Measurements from ENCODE around the gene PFDN2. TPM values are rescaled to one million over a fixed set of nuclear protein-coding genes. Genes with fewer than 3 reads are reported as not detected.

The PFDN2 gene
- total and polyA plus RNA-seq, 11 donors, result 38.3 to 234 (median 49.8) TPM

GRCh38 chr1:161131523-161132409 is 13.9 kb upstream of the PFDN2 start:
- Histone ChIP-seq H3K36me3 (peaks cover 0 to 39% (median 34%) of the 10 kb centered on the region in 9 donors), H3K27ac (peak overlapping the region; percentile 87 to 99 (median 97)), H3K4me3 (peak overlapping the region; percentile 42 to 92 (median 71)), H3K4me1 (peaks cover 5 to 76% (median 44%) of the 10 kb centered on the region in 12 donors), H3K9me3 (no peaks in the 10 kb centered on the region), H3K27me3 (no peaks in the 10 kb centered on the region)
- DNase-seq (peak in 1 of 5 donors; percentile 30), ATAC-seq (peak in 1 of 4 donors; percentile 16)
- no peak for TF ChIP-seq POLR2A (IDR thresholded peaks at IDR 0.05)
- no peak for TF ChIP-seq CTCF (IDR thresholded peaks at IDR 0.05)
- intact Hi-C loops (cut with DNase I), result loop anchor here in 8 of 10 donors (1.0 to 10.0 kb wide), 7 partner anchors 13 to 137 kb away; partner anchors contain the start of genes NIT1 (in 4 of the 8), PFDN2 (in 4 of the 8) and USF1 (in 3 of the 8)
- 3 to 4% (median 4%) methylated on average over 21 to 22 of the region's 22 CpGs for WGBS, 4 donors

- intact Hi-C loops (cut with DNase I), result loop anchor here in 5 of 10 donors (10.0 kb wide), 2 partner anchors 85 to 135 kb away; partner anchors contain the start of gene USF1 (in 3 of the 5)
- no peaks in the 10 kb centered on the region for H3K27me3 ChIP-seq
- WGBS, 4 donors, result 18 to 41% (median 25%) methylated on average over 1 of the region's 1 CpG
- ATAC-seq, result no peak
- DNase-seq, result no peak
- no peaks in the 10 kb centered on the region for H3K9me3 ChIP-seq
- H3K27ac ChIP-seq, result peak overlapping the region in 4 of 12 donors; percentile 93 to 97 (median 97)
- TF ChIP-seq CTCF (IDR thresholded peaks at IDR 0.05) (no peak), POLR2A (IDR thresholded peaks at IDR 0.05) (no peak)
- H3K4me3 ChIP-seq, result peak overlapping the region in 2 of 12 donors; percentile 64 to 72
- H3K36me3 ChIP-seq, result peaks cover 0 to 54% (median 48%) of the 10 kb centered on the region in 9 donors
- peaks cover 5 to 69% (median 44%) of the 10 kb centered on the region in 12 donors for H3K4me1 ChIP-seq
Measured at GRCh38 chr1:161130266-161130665, 12.4 kb upstream of the PFDN2 start.

GRCh38 chr1:161128591-161129420 is 11.0 kb upstream of the PFDN2 start:
- Histone ChIP-seq H3K4me1 (peaks cover 2 to 57% (median 37%) of the 10 kb centered on the region in 12 donors), H3K9me3 (no peaks in the 10 kb centered on the region), H3K27me3 (no peaks in the 10 kb centered on the region), H3K27ac (no peak overlapping the region), H3K4me3 (no peak overlapping the region), H3K36me3 (peaks cover 0 to 69% (median 62%) of the 10 kb centered on the region in 9 donors)
- no peak for DNase-seq
- intact Hi-C loops (cut with DNase I), result no loop called here
- WGBS, 4 donors, result 82 to 90% (median 86%) methylated on average over 4 of the region's 4 CpGs
- no peak for ATAC-seq
- TF ChIP-seq CTCF (IDR thresholded peaks at IDR 0.05) (no peak), POLR2A (IDR thresholded peaks at IDR 0.05) (no peak)

Data from heart left ventricle (tissue), 16 donors.